ENCODE measurements around the gene NIPBL. TPM values are rescaled to one million over a fixed set of nuclear protein-coding genes. Genes with fewer than 3 reads are reported as not detected.
A peak's percentile ranks its signal among the peaks of the same experiment; 100 is the strongest.

Gene NIPBL
- total RNA-seq, 2 experiments from 2014 or later: 108 to 120 TPM

GRCh38 chr5:36878392-36879082 is 2.0 kb downstream of the NIPBL start:
- H3K27ac ChIP-seq (ENCODE audit: low read depth in 1 of 2, low read length in 2 of 2): peak overlapping the region; percentile 98 to 99
- POLR2A ChIA-PET: interaction anchor here (1.8 to 3.0 kb wide), 3 partner anchors 15 to 154 kb away, joined by 7 to 13 read pairs (median 11); no protein-coding TSS in a partner anchor
- H3K27me3 ChIP-seq (ENCODE audit: control insufficient read depth in 1 of 2, insufficient read depth in 2 of 2, low read length in 2 of 2): no peaks in the 10 kb centered on the region
- Mint-ChIP-seq H3K27ac (peak overlapping the region; percentile 91), H3K9me3 (no peaks in the 10 kb centered on the region), H3K4me3 (peak overlapping the region; percentile 91), H3K36me3 (ENCODE audit: low read depth) (peaks cover 36% of the 10 kb centered on the region), H3K4me1 (ENCODE audit: low read depth) (peaks cover 55% of the 10 kb centered on the region), H3K27me3 (no peaks in the 10 kb centered on the region)
- intact Hi-C loops (cut with DNase I, micrococcal nuclease): loop anchor here (5.0 to 10.0 kb wide), 4 partner anchors 494 to 1964 kb away; partner anchors contain the start of genes BRIX1 (in 2 of the 2), NUP155 (in 2 of the 2), RAD1 (in 2 of the 2) and LMBRD2 (in 1 of the 2)
- no peaks in the 10 kb centered on the region for H3K9me3 ChIP-seq (ENCODE audit: control insufficient read depth in 1 of 2, insufficient read depth in 1 of 2, low read length in 2 of 2)
- TF ChIP-seq CTCF (IDR thresholded peaks at IDR 0.05): no peak
- DNase-seq (peak in 1 of 14 experiments; percentile 12), ATAC-seq (ENCODE audit: poor library complexity) (no peak)
- CTCF ChIA-PET: interaction anchor here (1.2 kb wide), 1 partner anchor 66 kb away, joined by 3 read pairs; no protein-coding TSS in a partner anchor
- H3K4me3 ChIP-seq (ENCODE audit: low read length): peak overlapping the region; percentile 94
- peaks cover 15% of the 10 kb centered on the region for H3K4me1 ChIP-seq (ENCODE audit: insufficient read depth, low read length)
- H3K36me3 ChIP-seq (ENCODE audit: insufficient read depth, low read length): no peaks in the 10 kb centered on the region

- Mint-ChIP-seq H3K4me1 (ENCODE audit: low read depth) (peaks cover 58% of the 10 kb centered on the region), H3K36me3 (ENCODE audit: low read depth) (peaks cover 36% of the 10 kb centered on the region), H3K4me3 (peak overlapping the region; percentile 91), H3K27ac (peak overlapping the region; percentile 91), H3K27me3 (no peaks in the 10 kb centered on the region), H3K9me3 (no peaks in the 10 kb centered on the region)
- ChIA-PET POLR2A (interaction anchor here (2.5 kb wide), 1 partner anchor 14 kb away, joined by 11 read pairs; no protein-coding TSS in a partner anchor), CTCF (no interaction called here)
- H3K9me3 ChIP-seq (ENCODE audit: control insufficient read depth in 1 of 2, insufficient read depth in 1 of 2, low read length in 2 of 2): no peaks in the 10 kb centered on the region
- DNase-seq: no peak
- TF ChIP-seq CTCF (IDR thresholded peaks at IDR 0.05): no peak
- no peaks in the 10 kb centered on the region for H3K36me3 ChIP-seq (ENCODE audit: insufficient read depth, low read length)
- ATAC-seq (ENCODE audit: poor library complexity): no peak
- H3K27ac ChIP-seq (ENCODE audit: low read depth in 1 of 2, low read length in 2 of 2): no peak overlapping the region
- peaks cover 13% of the 10 kb centered on the region for H3K4me1 ChIP-seq (ENCODE audit: insufficient read depth, low read length)
- peak overlapping the region; percentile 94 for H3K4me3 ChIP-seq (ENCODE audit: low read length)
- no peaks in the 10 kb centered on the region for H3K27me3 ChIP-seq (ENCODE audit: control insufficient read depth in 1 of 2, insufficient read depth in 2 of 2, low read length in 2 of 2)
- intact Hi-C loops (cut with DNase I, micrococcal nuclease): loop anchor here (5.0 to 10.0 kb wide), 4 partner anchors 493 to 1965 kb away; partner anchors contain the start of genes BRIX1 (in 2 of the 2), NUP155 (in 2 of the 2), RAD1 (in 2 of the 2) and LMBRD2 (in 1 of the 2)
Measured at GRCh38 chr5:36879274-36880033, 2.9 kb downstream of the NIPBL start.

DNA sequence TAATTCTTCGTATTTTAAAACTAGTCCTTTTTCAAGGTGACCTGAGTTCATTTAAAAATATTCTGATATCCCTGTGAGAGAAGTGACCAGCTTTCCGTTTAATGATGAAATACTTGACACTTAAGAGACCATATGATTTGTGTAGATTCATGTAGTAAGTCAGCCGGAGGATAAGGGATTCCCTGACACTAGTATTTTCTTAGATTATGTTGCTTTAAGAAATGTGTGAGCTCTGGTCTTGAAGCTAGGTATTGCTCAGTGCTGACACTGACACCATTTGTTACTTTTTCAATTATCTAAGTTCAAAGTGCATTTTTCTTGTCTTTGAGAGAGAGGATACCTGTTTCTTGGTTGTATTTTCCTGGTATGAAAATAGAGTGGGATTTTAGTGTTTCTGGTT is 4.2 kb downstream of the NIPBL start:
- intact Hi-C loops (cut with DNase I, micrococcal nuclease): no loop called here
- Mint-ChIP-seq H3K4me3 (peak overlapping the region; percentile 35), H3K4me1 (ENCODE audit: low read depth) (peaks cover 56% of the 10 kb centered on the region)

More for the DNA sequence above, 4.2 kb downstream of the NIPBL start:
- Histone ChIP-seq H3K4me1 (ENCODE audit: insufficient read depth, low read length) (peaks cover 12% of the 10 kb centered on the region), H3K9me3 (ENCODE audit: control insufficient read depth in 1 of 2, insufficient read depth in 1 of 2, low read length in 2 of 2) (no peaks in the 10 kb centered on the region), H3K27me3 (ENCODE audit: control insufficient read depth in 1 of 2, insufficient read depth in 2 of 2, low read length in 2 of 2) (no peaks in the 10 kb centered on the region), H3K27ac (ENCODE audit: low read depth in 1 of 2, low read length in 2 of 2) (no peak overlapping the region), H3K36me3 (ENCODE audit: insufficient read depth, low read length) (peaks cover 7% of the 10 kb centered on the region), H3K4me3 (ENCODE audit: low read length) (no peak overlapping the region)
- ChIA-PET CTCF (interaction anchor here (1.3 kb wide), 1 partner anchor 10 kb away, joined by 4 read pairs; no protein-coding TSS in a partner anchor), POLR2A (no interaction called here)
- ATAC-seq (ENCODE audit: poor library complexity) (no peak), DNase-seq (no peak)
- Mint-ChIP-seq H3K27ac (no peak overlapping the region), H3K9me3 (no peaks in the 10 kb centered on the region), H3K27me3 (no peaks in the 10 kb centered on the region), H3K36me3 (ENCODE audit: low read depth) (peaks cover 33% of the 10 kb centered on the region)
- TF ChIP-seq CTCF (IDR thresholded peaks at IDR 0.05): no peak
